Endometrial microvascular endothelial cells (primary cell): Measurements from ENCODE around the gene PDE3A. TPM values are rescaled to one million over a fixed set of nuclear protein-coding genes. Genes with fewer than 3 reads are reported as not detected.
"Not testable (repeated sequence)": the region's sequence is repeated elsewhere in the genome, so short reads cannot be mapped to it uniquely, and the experiment has no call there.

Experiments used
- in situ Hi-C: cut with HindIII; loops from 2 replicates; pipeline ENCODE4 v1.10.0; 2017; ENCODE audit warnings: low sequenced_read_pairs, low pct_unique_long_range_greater_than_20kb; ENCODE audit errors: inconsistent ontology term
- total RNA-seq: library from RNA; depleted of rRNA; stranded (reverse); fragments of >200 nt; gene quantifications from one replicate; pipeline ENCODE4 v1.2.3, GENCODE V29; 2015; ENCODE audit errors: inconsistent ontology term

Gene PDE3A
- total RNA-seq, 1 donor from 2014 or later = 8.2 TPM

- in situ Hi-C loops = no loop called here
These were observed 139.4 kb downstream of the PDE3A start for GRCh38 chr12:20507711-20508110.

GRCh38 chr12:20508359-20508758 is 140.0 kb downstream of the PDE3A start:
- in situ Hi-C loops = no loop called here

GRCh38 chr12:20508962-20509361 is 140.6 kb downstream of the PDE3A start:
- in situ Hi-C loops = no loop called here

GRCh38 chr12:20510811-20511210 is 142.5 kb downstream of the PDE3A start:
- in situ Hi-C loops = no loop called here

- in situ Hi-C loops = no loop called here
These were observed 144.9 kb downstream of the PDE3A start for GRCh38 chr12:20513189-20513588.

GRCh38 chr12:20514598-20514997 is 146.3 kb downstream of the PDE3A start:
- in situ Hi-C loops = no loop called here

- in situ Hi-C loops = no loop called here
These were observed 152.2 kb downstream of the PDE3A start for GRCh38 chr12:20520532-20520931.

- in situ Hi-C loops = no loop called here
These were observed 155.3 kb downstream of the PDE3A start for GRCh38 chr12:20523658-20524057.

GRCh38 chr12:20524113-20524512 is 155.8 kb downstream of the PDE3A start:
- in situ Hi-C loops = no loop called here

- in situ Hi-C loops = no loop called here
These were observed 156.8 kb downstream of the PDE3A start for GRCh38 chr12:20525064-20525610.

- in situ Hi-C loops = no loop called here
These were observed 159.3 kb downstream of the PDE3A start for GRCh38 chr12:20527417-20528163.

- in situ Hi-C loops = no loop called here
These were observed 159.9 kb downstream of the PDE3A start for GRCh38 chr12:20528208-20528607.

- in situ Hi-C loops = no loop called here
These were observed 177.9 kb downstream of the PDE3A start for GRCh38 chr12:20546267-20546666.

GRCh38 chr12:20547816-20548575 is 179.7 kb downstream of the PDE3A start:
- in situ Hi-C loops = no loop called here

- in situ Hi-C loops = no loop called here
These were observed 180.3 kb downstream of the PDE3A start for GRCh38 chr12:20548611-20549010.

GRCh38 chr12:20549108-20549719 is 180.9 kb downstream of the PDE3A start:
- in situ Hi-C loops = no loop called here

- in situ Hi-C loops = not testable (repeated sequence)
These were observed 183.6 kb downstream of the PDE3A start for GRCh38 chr12:20551742-20552442.

- in situ Hi-C loops = not testable (repeated sequence)
These were observed 184.2 kb downstream of the PDE3A start for GRCh38 chr12:20552586-20552985.

GRCh38 chr12:20555015-20555414 is 186.7 kb downstream of the PDE3A start:
- in situ Hi-C loops = no loop called here
